ENCODE data around the gene SH3GL3.

Gene SH3GL3

GRCh38 chr15:83653288-83653638 is 206.1 kb downstream of the SH3GL3 start:
- TF ChIP-seq CTCF (IDR thresholded peaks at IDR 0.05; ENCODE audit: low read depth, low read length): no peak
- H3K4me3 ChIP-seq (ENCODE audit: low read depth, low read length): no peak overlapping the region

- no peak within 1 kb of the TSS for H3K4me3 ChIP-seq (ENCODE audit: low read depth, low read length)
- no peak for TF ChIP-seq CTCF (IDR thresholded peaks at IDR 0.05; ENCODE audit: low read depth, low read length)
Observed at GRCh38 chr15:83653639-83654378, 206.7 kb downstream of the SH3GL3 start, which contains the start of gene ADAMTSL3. Gene ADAMTSL3, plus strand, starts transcription at chr15:83654123. Its CDS starts 1,639 bp downstream, at chr15:83655762.

- no peak for TF ChIP-seq CTCF (IDR thresholded peaks at IDR 0.05; ENCODE audit: low read depth, low read length)
- no peak overlapping the region for H3K4me3 ChIP-seq (ENCODE audit: low read depth, low read length)
Observed at GRCh38 chr15:83654379-83655236, 207.5 kb downstream of the SH3GL3 start.

GRCh38 chr15:83655237-83655616 is 208.1 kb downstream of the SH3GL3 start:
- H3K4me3 ChIP-seq (ENCODE audit: low read depth, low read length): no peak overlapping the region
- no peak for TF ChIP-seq CTCF (IDR thresholded peaks at IDR 0.05; ENCODE audit: low read depth, low read length)

- no peak overlapping the region for H3K4me3 ChIP-seq (ENCODE audit: low read depth, low read length)
Observed at GRCh38 chr15:83656192-83656591, 209.1 kb downstream of the SH3GL3 start.

GRCh38 chr15:83656943-83657528 is 209.9 kb downstream of the SH3GL3 start:
- no peak overlapping the region for H3K4me3 ChIP-seq (ENCODE audit: low read depth, low read length)
- no peak for TF ChIP-seq CTCF (IDR thresholded peaks at IDR 0.05; ENCODE audit: low read depth, low read length)

More at GRCh38 chr15:83656192-83656591, 209.1 kb downstream of the SH3GL3 start:
- no peak for TF ChIP-seq CTCF (IDR thresholded peaks at IDR 0.05; ENCODE audit: low read depth, low read length)

All from WI38 (cell line).